DND-41 (cell line): Measurements from ENCODE around the gene ZNF135.

ENCODE experiments used
- ATAC-seq: fragments of 200-7000 bp; cut with Tn5 transposase; 3 replicates; pipeline ENCODE4 v1.9.1; 2021; ENCODE audit warnings: low read depth; ENCODE audit not compliant: insufficient read depth
- DNase-seq: peaks from one replicate; pipeline ENCODE4 v3.0.0-alpha.2; 2020
- H2AFZ ChIP-seq: 2 replicates; pipeline ENCODE4 v1.6.0; 2012; ENCODE audit warnings: low read depth, low read length
- H3K27ac ChIP-seq: 2 replicates; pipeline ENCODE4 v1.5.1; 2012; ENCODE audit warnings: low read length, inconsistent platforms
- H3K27me3 ChIP-seq: fragments of 200-600 bp; sonication (generic); 2 replicates; pipeline ENCODE4 v1.6.0; 2012; ENCODE audit warnings: low read length, mild to moderate bottlenecking, inconsistent platforms; ENCODE audit not compliant: insufficient read depth, poor library complexity
- H3K36me3 ChIP-seq: 2 replicates; pipeline ENCODE4 v1.5.1; 2012; ENCODE audit warnings: low read length, inconsistent platforms; ENCODE audit not compliant: insufficient read depth
- H3K4me1 ChIP-seq: 2 replicates; pipeline ENCODE4 v1.5.1; 2012; ENCODE audit warnings: mild to moderate bottlenecking, low read length; ENCODE audit not compliant: insufficient read depth
- H3K4me2 ChIP-seq: 2 replicates; pipeline ENCODE4 v1.6.0; 2012; ENCODE audit warnings: mild to moderate bottlenecking, moderate library complexity, low read length, inconsistent platforms; ENCODE audit not compliant: insufficient read depth
- H3K4me3 ChIP-seq, 2 experiments: fragments of 200-600 bp in 1 of 2; shearing (Covaris generic) in 1 of 2; 2 replicates each; pipeline ENCODE4 v1.5.1; 2012 to 2016; ENCODE audit warnings: inconsistent platforms in 2 of 2, low read length in 2 of 2, mild to moderate bottlenecking in 2 of 2, low read depth in 1 of 2, moderate library complexity in 1 of 2
- H3K79me2 ChIP-seq: 2 replicates; pipeline ENCODE4 v1.6.0; 2012; ENCODE audit warnings: low read length, inconsistent platforms; ENCODE audit not compliant: insufficient read depth
- H3K9ac ChIP-seq: 2 replicates; pipeline ENCODE4 v1.6.0; 2012; ENCODE audit warnings: low read depth, mild to moderate bottlenecking, inconsistent platforms, low read length, moderate library complexity
- H3K9me3 ChIP-seq: 2 replicates; pipeline ENCODE4 v1.5.1; 2012; ENCODE audit warnings: low read length, moderate library complexity, mild to moderate bottlenecking, inconsistent platforms; ENCODE audit not compliant: insufficient read depth, severe bottlenecking
- H4K20me1 ChIP-seq: 2 replicates; pipeline ENCODE4 v1.6.0; 2012; ENCODE audit warnings: low read length; ENCODE audit not compliant: insufficient read depth
- EZH2 ChIP-seq: IDR thresholded peaks from 3 replicates; pipeline ENCODE4 v1.6.1; 2012; ENCODE audit warnings: borderline replicate concordance, low read depth, mild to moderate bottlenecking, moderate library complexity, low read length, inconsistent platforms; ENCODE audit not compliant: severe bottlenecking
- TF ChIP-seq, protein P1 (sequence below): IDR thresholded peaks from 2 replicates; pipeline ENCODE4 v1.5.1; 2012; ENCODE audit warnings: borderline replicate concordance, low read length, moderate library complexity, mild to moderate bottlenecking; ENCODE audit not compliant: poor library complexity, severe bottlenecking; ENCODE audit errors: extremely low read depth

Gene ZNF135

DNA sequence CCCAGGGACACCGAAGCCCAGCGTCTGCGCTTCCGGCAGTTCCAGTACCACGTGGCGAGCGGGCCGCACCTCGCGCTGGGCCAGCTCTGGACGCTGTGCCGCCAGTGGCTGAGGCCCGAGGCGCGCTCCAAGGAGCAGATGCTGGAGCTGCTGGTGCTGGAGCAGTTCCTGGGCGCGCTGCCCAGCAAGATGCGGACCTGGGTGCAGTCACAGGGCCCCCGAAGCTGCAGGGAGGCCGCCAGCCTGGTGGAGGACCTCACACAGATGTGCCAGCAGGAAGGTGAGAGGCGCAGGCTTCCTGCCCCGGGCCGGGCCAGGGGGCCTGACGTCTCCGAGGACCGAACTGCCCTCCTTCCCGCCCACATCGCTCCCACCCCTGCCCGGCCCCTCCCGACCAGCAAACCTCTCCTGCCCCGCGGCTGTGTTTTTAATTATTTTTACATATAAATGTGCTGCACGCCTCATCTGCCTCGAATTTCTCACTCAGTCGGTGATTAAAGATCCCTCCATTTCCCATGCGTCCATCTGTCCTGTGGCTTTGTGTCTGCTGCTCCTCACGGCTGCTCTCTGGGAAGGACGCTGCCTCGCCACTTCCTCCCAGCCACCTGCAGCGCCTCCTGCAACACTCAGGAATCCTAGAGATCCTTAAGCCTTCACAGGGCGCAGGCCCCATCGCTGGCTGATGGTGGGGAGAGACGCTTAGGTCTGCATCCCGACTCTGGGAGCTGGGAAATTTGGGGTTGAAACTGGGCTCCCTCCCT, 21.0 kb upstream of the ZNF135 start:
- no peaks in the 10 kb centered on the region for H3K4me1 ChIP-seq
- no peak overlapping the region for H3K4me3 ChIP-seq
- H3K27ac ChIP-seq, result no peak overlapping the region
- H3K9ac ChIP-seq, result no peak overlapping the region
- no peak overlapping the region for H2AFZ ChIP-seq
- H3K36me3 ChIP-seq, result no peaks in the 10 kb centered on the region
- H3K27me3 ChIP-seq, result no peaks in the 10 kb centered on the region
- TF ChIP-seq, protein P1, sequence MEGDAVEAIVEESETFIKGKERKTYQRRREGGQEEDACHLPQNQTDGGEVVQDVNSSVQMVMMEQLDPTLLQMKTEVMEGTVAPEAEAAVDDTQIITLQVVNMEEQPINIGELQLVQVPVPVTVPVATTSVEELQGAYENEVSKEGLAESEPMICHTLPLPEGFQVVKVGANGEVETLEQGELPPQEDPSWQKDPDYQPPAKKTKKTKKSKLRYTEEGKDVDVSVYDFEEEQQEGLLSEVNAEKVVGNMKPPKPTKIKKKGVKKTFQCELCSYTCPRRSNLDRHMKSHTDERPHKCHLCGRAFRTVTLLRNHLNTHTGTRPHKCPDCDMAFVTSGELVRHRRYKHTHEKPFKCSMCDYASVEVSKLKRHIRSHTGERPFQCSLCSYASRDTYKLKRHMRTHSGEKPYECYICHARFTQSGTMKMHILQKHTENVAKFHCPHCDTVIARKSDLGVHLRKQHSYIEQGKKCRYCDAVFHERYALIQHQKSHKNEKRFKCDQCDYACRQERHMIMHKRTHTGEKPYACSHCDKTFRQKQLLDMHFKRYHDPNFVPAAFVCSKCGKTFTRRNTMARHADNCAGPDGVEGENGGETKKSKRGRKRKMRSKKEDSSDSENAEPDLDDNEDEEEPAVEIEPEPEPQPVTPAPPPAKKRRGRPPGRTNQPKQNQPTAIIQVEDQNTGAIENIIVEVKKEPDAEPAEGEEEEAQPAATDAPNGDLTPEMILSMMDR, result no peak
- TF ChIP-seq EZH2, result no peak
- H3K4me2 ChIP-seq, result no peak overlapping the region
- ATAC-seq (no peak), DNase-seq (no peak)
- no peaks in the 10 kb centered on the region for H3K79me2 ChIP-seq
- H3K9me3 ChIP-seq, result peaks cover 6% of the 10 kb centered on the region
- H4K20me1 ChIP-seq, result no peaks in the 10 kb centered on the region

DNA sequence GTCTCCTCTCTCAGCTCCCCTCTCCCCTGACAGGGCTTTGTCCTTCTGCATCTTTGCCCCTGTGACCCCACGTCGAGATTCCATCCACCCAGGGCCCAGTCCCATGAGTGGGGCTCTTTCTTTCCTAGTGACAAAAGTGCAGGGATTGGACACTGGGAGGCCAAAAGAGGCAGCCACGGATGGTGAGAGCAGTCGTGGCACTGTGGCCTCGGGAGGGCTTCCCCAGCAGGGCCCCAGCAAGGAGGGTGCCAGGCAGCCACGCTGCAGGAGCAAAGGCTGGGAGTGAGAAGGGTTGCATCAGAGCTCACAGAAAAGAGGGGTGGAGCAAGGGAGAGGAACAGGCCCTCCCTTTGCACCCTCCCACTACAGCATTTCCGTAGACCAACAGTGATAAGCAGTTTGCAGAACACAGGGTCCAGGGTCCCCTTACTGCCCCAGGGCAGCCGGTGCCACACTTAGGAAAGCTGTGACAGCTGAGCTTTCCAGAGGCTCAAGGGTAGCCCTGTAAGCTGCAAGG, 20.3 kb upstream of the ZNF135 start:
- Histone ChIP-seq H3K9me3 (peaks cover 6% of the 10 kb centered on the region), H3K79me2 (no peaks in the 10 kb centered on the region), H2AFZ (no peak overlapping the region), H3K9ac (no peak overlapping the region), H3K4me2 (no peak overlapping the region), H3K4me1 (no peaks in the 10 kb centered on the region), H3K4me3 (no peak overlapping the region), H3K27ac (no peak overlapping the region), H4K20me1 (no peaks in the 10 kb centered on the region), H3K36me3 (no peaks in the 10 kb centered on the region), H3K27me3 (no peaks in the 10 kb centered on the region)
- TF ChIP-seq, protein P1, result no peak
- no peak for TF ChIP-seq EZH2
- DNase-seq (no peak), ATAC-seq (no peak)

DNA sequence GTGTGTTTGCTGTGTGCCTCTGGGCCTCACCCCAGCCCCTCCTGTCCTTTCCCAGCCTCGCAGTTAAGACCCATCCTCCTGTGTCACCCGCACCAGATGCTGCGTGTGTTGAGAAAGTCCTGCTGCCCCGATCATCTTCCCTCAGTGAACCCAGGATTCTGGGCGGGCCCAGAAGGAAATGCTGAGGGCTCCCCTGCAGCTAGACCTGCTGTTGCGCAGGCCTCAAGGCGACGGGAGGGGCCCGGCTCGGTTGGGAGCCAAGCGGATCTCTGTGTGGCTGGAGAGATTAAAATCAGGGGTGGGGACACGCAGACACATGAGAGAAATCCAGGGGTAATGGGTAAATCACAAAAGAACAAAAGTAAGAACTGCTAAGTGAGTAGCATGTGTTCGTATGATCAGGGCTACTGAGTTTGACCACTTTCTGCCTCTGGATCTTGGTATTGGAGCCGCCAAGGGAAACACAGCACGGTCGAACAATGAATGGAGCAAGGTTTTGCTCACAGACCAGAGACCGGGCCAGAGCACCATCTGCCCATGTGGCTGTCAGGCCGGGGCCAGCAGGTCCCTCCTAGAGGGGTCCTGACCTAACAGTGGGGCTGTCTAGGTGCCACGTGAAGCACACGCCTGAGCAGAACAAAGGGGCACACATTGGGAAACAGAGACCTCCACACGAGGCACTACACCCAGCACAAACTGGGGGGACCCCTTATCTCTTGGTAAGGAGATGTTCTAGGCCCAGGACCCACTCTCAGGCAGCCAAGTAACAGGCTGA, 18.1 kb upstream of the ZNF135 start:
- Histone ChIP-seq H3K36me3 (no peaks in the 10 kb centered on the region), H3K4me2 (no peak overlapping the region), H3K4me3 (no peak overlapping the region), H2AFZ (no peak overlapping the region), H3K27ac (no peak overlapping the region), H3K4me1 (no peaks in the 10 kb centered on the region), H3K27me3 (no peaks in the 10 kb centered on the region), H3K9me3 (peaks cover 14% of the 10 kb centered on the region), H3K79me2 (no peaks in the 10 kb centered on the region), H4K20me1 (no peaks in the 10 kb centered on the region), H3K9ac (no peak overlapping the region)
- ATAC-seq (no peak), DNase-seq (no peak)
- TF ChIP-seq EZH2, result no peak
- TF ChIP-seq, protein P1, result no peak
